Frontal cortex (tissue), 4 donors: ENCODE data around the gene CFAP97D2. TPM values are rescaled to one million over a fixed set of nuclear protein-coding genes. Genes with fewer than 3 reads are reported as not detected.
"Not testable (repeated sequence)": the region's sequence is repeated elsewhere in the genome, so short reads cannot be mapped to it uniquely, and the experiment has no call there.

Experiments
- DNase-seq, 2 donors: peaks; one replicate each; pipeline ENCODE4 v3.0.0; 2012; ENCODE audit warnings: low spot score in 2 of 2
- FAIRE-seq: peaks from 2 replicates; lab custom pipeline; 2012; peaks lifted over from hg19 to GRCh38; lab: Jason Lieb, UNC
- small RNA-seq: library from RNA; depleted of rRNA; stranded (forward); fragments of <200 nt; gene quantifications from one replicate; pipeline ENCODE3, GENCODE V24; 2014
- total RNA-seq: library from RNA; depleted of rRNA; stranded (reverse); fragments of >200 nt; gene quantifications from one replicate; pipeline ENCODE4 v1.2.3, GENCODE V29; 2014
- donor health status: control.
- donor health status: control.
- donor health status: control.

CFAP97D2 gene
- total RNA-seq, 1 donor from 2014 or later: not detected

DNA sequence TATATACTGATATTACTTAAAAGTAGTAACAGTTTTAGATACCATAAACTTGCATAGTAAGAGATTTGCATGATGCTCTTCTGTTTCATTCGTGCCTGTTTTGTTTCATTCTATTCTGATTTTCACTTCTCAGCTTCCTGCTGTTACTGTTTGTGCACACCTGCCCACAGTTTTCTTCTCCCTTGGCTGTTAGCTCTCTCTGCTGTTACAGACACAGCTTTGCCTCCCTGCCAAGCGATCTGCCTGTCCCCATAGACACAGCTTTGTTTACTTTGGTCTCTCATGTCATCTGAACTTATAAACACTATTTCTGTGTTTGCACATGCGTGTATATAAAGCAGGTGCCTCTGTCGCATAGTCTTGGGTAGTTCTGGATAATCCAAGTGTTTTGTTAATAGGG is 80.9 kb downstream of the CFAP97D2 start:
- no peak for DNase-seq
- no peak for FAIRE-seq

DNA sequence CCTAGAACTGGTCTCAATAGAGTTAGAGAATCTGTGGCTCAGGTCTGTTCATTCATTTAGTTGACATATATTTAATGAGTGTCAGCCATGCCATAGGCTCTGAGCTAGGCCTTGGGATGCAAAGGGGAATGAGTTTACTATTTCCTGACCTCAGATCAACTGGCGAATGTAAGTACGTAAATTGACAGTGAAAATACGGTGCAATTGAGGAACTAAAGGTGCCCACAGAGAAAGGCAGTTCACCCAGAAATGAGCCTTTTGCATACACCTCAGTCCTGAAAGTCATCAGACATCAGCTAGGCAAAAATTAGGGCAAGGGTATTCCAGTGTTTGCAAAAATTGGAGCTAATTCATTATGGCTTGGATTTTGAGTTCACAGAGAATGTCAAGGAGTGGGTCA is 81.8 kb downstream of the CFAP97D2 start:
- DNase-seq (no peak), FAIRE-seq (no peak)

DNA sequence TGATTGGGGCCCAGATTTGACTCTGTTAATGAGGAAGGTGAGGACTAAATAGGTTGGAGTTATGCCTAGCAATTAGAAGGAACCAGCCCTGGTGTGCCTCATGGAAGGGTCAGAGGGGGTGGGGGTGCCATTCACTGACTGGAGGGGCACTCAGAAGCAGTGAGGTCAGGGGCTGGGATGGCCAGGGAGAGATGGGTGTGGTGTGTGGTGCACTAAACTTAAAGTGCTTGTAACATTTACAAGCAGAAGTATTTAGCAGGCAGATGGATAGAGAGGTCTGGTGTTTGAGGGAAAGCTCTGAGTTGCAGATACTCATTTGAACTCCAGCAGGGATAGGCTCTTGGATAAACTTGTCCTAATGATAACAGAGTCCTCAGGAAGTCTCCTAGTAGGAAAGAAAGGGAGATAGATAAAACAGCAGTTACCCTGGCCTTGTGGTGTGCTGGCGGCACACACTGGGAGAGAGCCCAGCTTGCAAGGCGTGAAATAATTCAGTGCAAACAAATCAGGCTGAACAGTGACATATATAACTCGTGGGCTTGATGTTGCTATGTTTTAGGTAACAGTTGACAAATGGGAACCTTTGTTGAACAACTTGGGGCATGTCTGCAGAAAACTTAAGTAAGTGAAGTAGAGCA is 82.4 kb downstream of the CFAP97D2 start:
- no peak for FAIRE-seq
- no peak for DNase-seq

DNA sequence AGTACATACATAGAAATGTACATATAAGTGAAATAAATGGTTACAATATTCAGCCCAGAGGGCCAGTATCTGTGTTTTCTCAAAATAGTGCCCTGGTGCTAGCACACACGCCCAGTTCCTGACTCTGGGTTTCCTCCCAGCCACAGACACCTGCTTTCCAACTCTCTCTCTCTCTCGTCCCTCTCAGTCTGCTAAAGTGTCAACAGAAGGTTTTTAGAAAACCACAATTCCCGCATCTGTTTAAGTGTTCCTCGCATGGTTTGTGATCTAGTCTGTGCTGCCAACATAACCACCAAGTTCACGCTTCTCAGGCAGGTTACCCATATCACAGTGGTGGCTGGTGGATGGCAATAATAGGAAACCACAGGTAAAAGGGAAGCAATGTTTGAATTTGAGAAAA is 84.5 kb downstream of the CFAP97D2 start:
- no peak for FAIRE-seq

DNA sequence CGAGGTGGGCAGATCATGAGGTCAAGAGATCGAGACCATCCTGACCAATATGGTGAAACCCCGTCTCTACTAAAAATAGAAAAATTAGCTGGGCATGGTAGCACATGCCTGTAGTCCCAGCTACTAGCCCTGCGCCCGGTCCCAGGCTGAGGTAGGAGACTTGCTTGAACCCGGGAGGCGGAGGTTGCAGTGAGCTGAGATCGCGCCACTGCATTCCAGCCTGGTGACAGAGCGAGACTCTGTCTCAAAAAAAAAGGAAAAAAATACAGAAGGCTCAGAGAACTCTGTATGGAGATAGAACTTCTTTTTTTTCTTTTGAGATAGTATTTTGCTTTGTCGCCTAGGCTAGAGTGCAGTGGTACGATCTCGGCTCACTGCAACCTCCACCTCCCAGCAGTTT is 85.3 kb downstream of the CFAP97D2 start:
- FAIRE-seq, DNase-seq: not testable (repeated sequence)

More for the DNA sequence above, 84.5 kb downstream of the CFAP97D2 start:
- no peak for DNase-seq

DNA sequence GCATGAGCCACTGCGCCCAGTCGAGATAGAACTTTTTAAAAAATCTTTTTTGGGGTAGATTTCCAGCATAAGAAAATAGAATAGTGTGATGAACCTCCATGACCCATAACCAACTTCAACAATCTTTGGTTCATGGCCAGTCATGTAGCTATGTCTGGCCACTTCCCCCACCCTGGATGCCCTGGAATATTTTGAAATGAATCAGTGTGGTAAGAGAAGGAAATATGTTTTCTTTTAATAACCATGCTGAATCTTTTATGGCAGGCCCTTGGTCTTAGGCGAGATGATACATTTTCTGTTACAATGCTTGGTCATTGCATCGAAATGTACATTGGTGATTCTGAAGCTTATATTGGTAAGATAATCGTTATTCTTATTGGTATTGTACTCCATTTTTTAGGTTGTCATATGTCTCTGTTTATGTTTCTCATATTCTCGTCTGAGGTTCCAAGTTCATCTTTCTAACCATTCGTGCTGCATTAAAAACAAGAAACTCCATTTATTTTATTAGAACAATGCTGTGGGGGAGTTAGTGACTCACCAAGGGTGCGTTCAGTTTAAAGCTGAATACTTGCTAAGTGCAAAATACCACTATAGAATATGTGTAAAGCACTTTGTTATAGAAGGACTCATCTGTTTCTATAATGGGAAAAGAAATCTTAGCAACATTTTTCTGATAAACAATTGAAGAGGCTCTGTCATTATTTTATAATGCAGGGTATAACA is 86.0 kb downstream of the CFAP97D2 start:
- FAIRE-seq: no peak
- no peak for DNase-seq

DNA sequence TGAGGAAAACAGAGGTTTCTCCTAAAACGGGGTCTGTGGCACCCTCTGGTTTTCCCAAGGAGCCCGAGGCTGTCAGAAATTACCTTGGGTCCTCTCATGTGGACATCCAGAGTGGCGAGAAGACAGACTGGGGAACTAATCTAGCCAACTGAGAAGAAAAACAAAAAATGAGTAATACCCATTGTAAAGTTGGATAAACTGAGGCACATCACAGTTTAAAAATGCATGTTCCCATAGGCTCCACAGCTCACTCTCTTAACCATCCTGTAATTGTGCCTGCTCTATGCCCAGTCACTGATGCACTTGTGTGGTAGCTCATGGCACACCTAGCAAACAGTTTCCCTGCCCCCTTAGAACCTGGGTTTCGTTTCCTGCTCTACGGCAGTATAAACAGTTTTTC is 87.2 kb downstream of the CFAP97D2 start:
- no peak for FAIRE-seq

DNA sequence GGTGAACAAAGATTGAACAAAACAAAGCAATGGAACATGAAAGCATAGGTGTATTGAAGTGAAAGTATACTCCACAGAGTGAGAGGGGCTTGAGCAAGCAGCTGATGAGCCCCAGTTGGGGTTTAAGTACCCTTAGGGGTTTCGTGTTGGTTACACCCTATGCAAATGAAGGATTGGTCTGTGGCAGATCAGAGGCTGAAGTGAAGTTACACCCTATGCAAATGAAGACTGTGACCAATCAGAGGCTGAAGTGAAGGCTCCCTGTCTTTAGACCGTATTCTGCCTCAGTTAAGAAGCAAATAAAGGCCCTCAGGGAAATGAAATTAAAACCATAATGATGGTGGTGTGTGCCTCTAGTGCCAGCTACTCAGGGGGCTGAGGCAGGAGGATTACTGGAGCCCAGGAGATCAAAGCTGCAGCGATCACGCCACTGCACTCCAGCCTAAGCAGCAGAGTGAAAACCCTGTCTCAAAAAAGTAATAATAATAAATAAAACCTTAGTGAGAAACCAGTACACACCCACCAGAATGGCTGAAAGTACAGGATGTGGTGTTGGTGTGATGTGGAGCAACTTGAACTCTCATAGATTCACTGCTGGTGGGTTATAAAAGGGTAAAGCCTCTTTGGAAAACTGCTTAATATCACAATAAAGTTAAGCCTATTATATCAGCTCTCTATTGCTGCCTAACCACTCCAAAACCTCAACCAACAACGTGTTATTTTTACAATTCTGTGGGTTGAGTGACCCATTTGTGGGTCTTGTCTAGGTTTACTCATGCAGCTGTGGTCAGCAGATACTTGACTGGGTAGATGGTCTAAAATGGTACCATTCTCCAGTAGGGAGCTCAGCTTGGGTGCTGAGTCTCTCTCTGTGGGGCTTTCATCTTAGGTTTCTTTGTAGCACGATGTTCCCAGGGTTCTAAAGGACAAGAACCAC is 89.6 kb downstream of the CFAP97D2 start:
- no peak for FAIRE-seq
- no peak for DNase-seq

More for the DNA sequence above, 87.2 kb downstream of the CFAP97D2 start:
- no peak for DNase-seq

DNA sequence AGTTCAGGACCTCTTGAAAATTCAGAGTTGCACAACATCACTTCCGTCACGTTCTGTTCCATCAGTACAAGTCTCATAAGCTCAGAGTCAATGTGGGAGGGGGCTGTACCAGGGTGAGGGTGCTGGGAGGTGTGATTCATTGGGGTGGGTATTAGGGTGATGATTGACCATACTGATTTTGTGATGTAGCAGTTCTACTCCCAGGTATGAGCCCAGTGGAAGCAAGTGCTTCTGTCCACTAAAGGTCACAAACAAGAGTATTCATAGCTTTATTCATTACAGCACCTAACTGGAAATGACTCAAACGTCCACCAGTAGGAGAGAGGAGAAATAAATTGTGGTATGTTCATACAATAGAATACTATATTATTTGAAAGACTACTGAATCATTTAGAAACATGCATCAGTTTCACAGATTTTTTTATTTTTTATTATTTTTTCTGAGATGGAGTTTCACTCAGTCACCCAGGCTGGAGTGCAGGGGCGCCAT is 90.3 kb downstream of the CFAP97D2 start:
- DNase-seq (no peak), FAIRE-seq (no peak)

Small RNAs within 50 kb of the gene (small RNA-seq; reads per million reads assigned to genes)
- not detected for gene MIR548AR

Other genes starting within 250 kb of the CFAP97D2 start
- gene C13orf46, start 205.2 kb upstream of the CFAP97D2 start, total RNA-seq: under 0.01 TPM
- gene RASA3, start 46.6 kb upstream of the CFAP97D2 start, total RNA-seq: 12.6 TPM
- 40.8 TPM for gene CDC16, start 55.6 kb downstream of the CFAP97D2 start, total RNA-seq
- 43.6 TPM for gene UPF3A, start 102.3 kb downstream of the CFAP97D2 start, total RNA-seq
- 7.7 TPM for gene CHAMP1, start 135.2 kb downstream of the CFAP97D2 start, total RNA-seq